Measurements from ENCODE around the gene P4HA3. TPM values are rescaled to one million over a fixed set of nuclear protein-coding genes. Genes with fewer than 3 reads are reported as not detected.

P4HA3 gene
- total and polyA plus RNA-seq, 8 donors = 1.3 to 12.1 (median 2.5) TPM

DNA sequence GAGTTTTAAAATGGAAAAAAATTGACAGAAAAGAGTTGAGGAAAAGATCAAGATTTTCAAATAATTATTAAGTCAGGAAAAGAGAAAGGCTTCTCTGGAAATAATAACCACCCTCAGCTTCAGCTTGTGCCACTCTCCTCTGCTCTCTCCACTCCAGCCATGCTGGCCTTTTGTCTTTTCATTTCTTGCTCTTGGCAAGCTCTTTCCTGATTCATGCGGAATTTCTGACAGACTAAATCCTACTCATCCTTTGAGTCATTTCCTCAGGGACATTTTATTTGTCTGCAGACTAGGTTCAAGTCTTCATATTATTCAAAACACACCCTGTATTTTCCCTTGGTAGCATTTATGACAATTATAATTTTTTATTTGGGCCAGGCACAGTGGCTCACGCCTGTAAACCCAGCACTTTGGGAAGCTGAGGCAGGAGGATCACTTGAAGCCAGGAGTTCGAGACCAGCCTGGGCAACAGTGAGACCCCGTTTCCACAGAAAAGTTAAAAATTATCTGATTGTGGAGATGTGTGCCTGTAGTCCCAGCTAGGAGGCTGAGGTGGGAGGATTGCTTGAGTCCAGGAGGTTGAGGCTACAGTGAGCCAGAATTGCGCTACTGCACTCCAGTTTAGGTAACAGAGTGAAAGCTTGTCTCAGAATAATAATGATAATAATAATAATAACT is 7.8 kb upstream of the P4HA3 start:
- Histone ChIP-seq H3K27me3 (no peaks in the 10 kb centered on the region), H3K9me3 (peaks cover 0 to 21% of the 10 kb centered on the region in 2 donors), H3K27ac (peak overlapping the region; percentile 21 to 47), H3K4me1 (peaks cover 0 to 4% of the 10 kb centered on the region in 2 donors), H3K4me3 (no peak overlapping the region), H3K36me3 (no peaks in the 10 kb centered on the region)
- DNase-seq (no peak), ATAC-seq (peak; percentile 50)
- intact Hi-C loops (cut with DNase I) = no loop called here
- TF ChIP-seq, protein P1, sequence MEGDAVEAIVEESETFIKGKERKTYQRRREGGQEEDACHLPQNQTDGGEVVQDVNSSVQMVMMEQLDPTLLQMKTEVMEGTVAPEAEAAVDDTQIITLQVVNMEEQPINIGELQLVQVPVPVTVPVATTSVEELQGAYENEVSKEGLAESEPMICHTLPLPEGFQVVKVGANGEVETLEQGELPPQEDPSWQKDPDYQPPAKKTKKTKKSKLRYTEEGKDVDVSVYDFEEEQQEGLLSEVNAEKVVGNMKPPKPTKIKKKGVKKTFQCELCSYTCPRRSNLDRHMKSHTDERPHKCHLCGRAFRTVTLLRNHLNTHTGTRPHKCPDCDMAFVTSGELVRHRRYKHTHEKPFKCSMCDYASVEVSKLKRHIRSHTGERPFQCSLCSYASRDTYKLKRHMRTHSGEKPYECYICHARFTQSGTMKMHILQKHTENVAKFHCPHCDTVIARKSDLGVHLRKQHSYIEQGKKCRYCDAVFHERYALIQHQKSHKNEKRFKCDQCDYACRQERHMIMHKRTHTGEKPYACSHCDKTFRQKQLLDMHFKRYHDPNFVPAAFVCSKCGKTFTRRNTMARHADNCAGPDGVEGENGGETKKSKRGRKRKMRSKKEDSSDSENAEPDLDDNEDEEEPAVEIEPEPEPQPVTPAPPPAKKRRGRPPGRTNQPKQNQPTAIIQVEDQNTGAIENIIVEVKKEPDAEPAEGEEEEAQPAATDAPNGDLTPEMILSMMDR (IDR thresholded peaks at IDR 0.05) = no peak

DNA sequence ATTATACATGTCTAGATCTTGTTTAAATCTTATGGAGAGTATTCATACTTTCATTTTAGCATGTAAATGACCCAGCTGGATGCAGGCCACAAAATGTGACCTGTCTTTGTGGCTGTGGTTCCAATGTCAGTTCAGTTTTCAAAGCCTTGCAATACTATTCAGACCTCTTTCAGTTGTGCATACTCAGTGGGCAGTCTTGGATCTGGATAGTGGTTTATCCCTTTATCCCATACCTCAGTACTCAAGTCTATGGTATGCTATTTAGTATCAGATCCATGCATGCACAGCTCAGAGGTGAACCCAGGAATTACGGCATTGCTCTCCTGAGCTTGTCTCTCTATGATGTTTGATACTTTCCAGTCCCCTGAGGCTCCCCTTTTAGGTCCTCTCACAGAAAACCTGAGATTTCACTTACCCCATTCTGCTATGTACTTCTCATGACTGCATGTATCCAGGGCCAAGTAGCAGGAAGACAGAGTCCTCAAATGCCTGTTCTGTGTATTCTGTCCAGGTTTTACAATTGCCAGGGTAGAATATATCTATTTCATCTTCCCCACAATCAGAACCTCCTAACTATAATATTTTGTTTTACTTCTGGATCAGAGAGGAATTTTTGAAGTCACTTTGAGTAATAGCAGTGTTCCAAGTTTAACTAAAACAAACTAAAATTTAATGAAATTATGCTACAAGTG is 6.9 kb upstream of the P4HA3 start:
- Histone ChIP-seq H3K27ac (peak overlapping the region; percentile 21 to 47), H3K9me3 (peaks cover 0 to 21% of the 10 kb centered on the region in 2 donors), H3K27me3 (no peaks in the 10 kb centered on the region), H3K4me3 (no peak overlapping the region), H3K4me1 (peaks cover 0 to 4% of the 10 kb centered on the region in 2 donors), H3K36me3 (no peaks in the 10 kb centered on the region)
- TF ChIP-seq, protein P1 (IDR thresholded peaks at IDR 0.05) = no peak
- ATAC-seq (no peak), DNase-seq (no peak)
- intact Hi-C loops (cut with DNase I) = no loop called here

DNA sequence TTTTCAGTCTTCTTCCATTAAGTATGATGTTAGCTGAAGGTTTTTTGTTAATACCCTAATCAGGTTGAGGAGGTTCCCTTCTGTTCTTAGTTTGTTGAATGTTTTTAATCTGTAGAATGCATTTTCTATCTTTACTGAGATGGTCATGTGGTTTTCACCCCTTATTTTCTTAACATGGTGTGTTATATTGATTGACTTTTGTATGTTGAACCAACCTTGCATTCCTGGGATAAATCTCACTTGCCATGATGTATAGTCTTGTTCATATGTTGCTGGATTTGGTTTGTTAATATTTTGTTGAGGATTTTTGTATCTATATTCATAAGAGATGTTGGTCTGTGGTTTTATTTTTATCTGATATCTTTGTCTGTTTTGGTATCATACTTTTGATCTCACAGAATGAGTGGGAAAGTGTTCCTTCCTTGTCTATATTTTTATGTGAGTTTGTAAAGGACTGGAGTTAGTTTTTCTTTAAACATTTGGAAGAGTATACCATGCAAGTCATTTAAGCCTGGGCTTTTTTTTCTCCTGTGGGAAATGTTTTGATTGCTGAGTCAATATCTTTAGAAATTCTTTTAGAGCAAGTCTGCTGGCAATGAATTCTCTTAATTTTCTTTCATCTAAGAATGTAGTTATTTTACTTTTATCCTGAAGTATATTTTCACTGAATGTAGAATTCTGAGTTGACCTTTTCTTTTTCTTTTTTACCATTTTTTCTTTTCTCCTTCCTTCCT is 5.5 kb upstream of the P4HA3 start:
- no peak overlapping the region for H3K4me3 ChIP-seq
- peaks cover 0 to under 1% of the 10 kb centered on the region in 2 donors for H3K27me3 ChIP-seq
- TF ChIP-seq, protein P1 (IDR thresholded peaks at IDR 0.05) = no peak
- H3K36me3 ChIP-seq = no peaks in the 10 kb centered on the region
- peaks cover 0 to 21% of the 10 kb centered on the region in 2 donors for H3K9me3 ChIP-seq
- ATAC-seq (no peak), DNase-seq (no peak)
- H3K27ac ChIP-seq = no peak overlapping the region
- peaks cover 0 to 4% of the 10 kb centered on the region in 2 donors for H3K4me1 ChIP-seq
- intact Hi-C loops (cut with DNase I) = no loop called here

DNA sequence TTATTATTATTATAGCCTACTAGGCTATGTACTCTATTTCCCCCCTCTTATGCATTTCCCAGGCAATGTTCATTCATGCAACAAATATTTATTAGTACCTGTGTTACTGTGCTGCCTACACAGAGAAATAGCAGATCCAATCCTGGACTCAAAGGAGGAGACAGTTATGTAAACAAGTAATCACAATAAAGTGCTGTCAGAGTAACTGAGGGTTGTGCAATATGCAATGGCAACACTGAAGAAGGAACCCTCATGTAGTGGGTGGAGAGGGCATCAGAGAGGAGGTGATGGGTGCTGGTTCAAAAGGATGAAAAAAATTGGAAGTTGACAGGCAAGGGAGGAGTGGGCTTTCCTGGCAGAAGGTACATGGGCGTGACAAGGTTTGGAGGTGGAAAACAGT is 886 bp upstream of the P4HA3 start:
- H3K9me3 ChIP-seq = peaks cover 0 to 15% of the 10 kb centered on the region in 2 donors
- H3K27me3 ChIP-seq = peaks cover 0 to 22% of the 10 kb centered on the region in 2 donors
- ATAC-seq = peak; percentile 19
- intact Hi-C loops (cut with DNase I) = no loop called here
- no peak overlapping the region for H3K27ac ChIP-seq
- no peaks in the 10 kb centered on the region for H3K36me3 ChIP-seq
- TF ChIP-seq, protein P1 (IDR thresholded peaks at IDR 0.05) = no peak
- DNase-seq = no peak
- peaks cover 0 to 8% of the 10 kb centered on the region in 2 donors for H3K4me1 ChIP-seq
- no peak overlapping the region for H3K4me3 ChIP-seq

DNA sequence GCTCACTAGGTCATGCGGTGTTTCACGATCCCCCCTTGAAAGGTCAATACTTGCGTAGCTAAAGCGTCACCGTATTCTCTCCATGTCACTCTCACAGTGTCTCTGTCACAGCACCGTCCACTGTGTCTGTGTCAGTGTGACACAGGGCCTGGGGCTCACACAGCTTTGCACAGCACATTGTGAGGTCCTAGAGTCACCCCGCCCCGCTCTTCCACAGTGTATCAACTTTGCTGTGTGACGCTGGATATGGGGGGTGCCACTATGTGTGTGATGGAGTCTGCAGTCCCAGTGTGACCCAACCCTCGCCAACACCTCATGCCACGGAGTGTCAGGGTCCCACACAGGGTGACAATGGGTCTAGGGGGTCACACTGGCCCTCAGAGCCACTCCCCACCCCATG is 583 bp downstream of the P4HA3 start:
- peaks cover 0 to 8% of the 10 kb centered on the region in 2 donors for H3K4me1 ChIP-seq
- no peaks in the 10 kb centered on the region for H3K36me3 ChIP-seq
- H3K4me3 ChIP-seq = peak overlapping the region; percentile 43 to 47
- intact Hi-C loops (cut with DNase I) = no loop called here
- DNase-seq (no peak), ATAC-seq (peak; percentile 5)
- peaks cover 0 to 22% of the 10 kb centered on the region in 2 donors for H3K27me3 ChIP-seq
- TF ChIP-seq, protein P1 (IDR thresholded peaks at IDR 0.05) = no peak
- peaks cover 0 to 3% of the 10 kb centered on the region in 2 donors for H3K9me3 ChIP-seq
- peak overlapping the region in 1 of 2 donors; percentile 28 for H3K27ac ChIP-seq
